ENCODE measurements around the gene LAPTM4A.

LAPTM4A gene

DNA sequence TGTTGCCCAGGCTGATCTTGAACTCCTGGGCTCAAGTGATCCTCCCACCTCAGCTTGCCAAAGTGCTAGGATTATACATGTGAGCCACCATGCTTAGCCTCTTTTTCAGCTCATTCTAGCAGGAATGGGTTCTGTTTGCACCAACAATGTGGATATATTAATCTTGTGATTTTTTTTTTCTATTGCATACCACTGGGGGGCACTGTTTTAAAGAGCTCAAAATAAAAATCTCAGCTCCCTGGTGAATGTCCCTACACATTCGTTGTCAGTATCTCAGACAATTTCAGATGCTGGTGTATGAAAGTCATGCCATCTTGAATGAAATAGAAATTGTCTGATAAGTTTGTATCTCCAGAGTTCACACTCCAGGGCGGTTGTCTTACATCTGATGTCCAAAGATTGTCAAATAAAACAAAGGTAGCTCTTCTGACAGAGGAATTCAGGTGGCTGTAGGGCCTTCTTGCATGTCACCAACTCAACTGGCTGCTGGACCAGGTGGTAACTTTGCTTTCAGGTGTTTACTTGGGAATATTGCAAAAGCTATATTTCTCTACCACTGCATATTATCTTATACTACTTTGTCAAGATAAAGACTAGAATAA lies 35.8 kb downstream of the LAPTM4A start:
- peak; percentile 23 for DNase-seq

DNA sequence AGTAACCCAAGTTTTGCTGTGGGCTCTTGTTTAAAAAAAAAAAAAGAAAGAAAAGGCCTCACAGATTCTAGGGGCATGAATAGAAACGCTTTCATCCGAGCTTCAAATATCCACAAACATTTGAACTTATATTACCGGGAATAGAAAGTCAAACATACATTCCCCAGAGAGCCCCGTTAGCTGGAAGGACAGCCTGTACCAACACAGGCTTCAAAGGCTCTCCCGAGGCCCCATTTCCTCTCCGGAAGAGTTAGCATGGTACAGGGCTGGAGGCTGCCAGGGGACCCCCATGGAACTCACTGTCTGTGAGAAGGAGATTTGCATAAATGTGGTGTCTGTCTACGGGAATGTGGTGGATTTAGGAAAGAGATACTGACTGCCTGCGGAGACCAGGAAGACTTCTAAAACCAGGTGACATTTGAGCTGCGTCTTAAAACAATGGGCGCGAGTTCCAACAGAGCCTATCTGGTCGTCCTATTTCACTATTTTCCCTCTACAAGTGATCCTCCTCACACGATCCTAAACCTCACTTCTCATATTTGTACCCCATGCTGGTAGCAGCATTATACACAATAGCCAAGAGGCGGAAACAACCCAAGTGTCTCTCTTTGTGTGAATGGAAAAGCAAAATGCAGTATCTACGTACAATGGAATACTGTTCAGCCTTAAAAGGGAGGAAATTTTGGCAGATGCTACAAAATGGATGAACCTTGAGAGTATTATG lies 38.1 kb downstream of the LAPTM4A start:
- DNase-seq: no peak

DNA sequence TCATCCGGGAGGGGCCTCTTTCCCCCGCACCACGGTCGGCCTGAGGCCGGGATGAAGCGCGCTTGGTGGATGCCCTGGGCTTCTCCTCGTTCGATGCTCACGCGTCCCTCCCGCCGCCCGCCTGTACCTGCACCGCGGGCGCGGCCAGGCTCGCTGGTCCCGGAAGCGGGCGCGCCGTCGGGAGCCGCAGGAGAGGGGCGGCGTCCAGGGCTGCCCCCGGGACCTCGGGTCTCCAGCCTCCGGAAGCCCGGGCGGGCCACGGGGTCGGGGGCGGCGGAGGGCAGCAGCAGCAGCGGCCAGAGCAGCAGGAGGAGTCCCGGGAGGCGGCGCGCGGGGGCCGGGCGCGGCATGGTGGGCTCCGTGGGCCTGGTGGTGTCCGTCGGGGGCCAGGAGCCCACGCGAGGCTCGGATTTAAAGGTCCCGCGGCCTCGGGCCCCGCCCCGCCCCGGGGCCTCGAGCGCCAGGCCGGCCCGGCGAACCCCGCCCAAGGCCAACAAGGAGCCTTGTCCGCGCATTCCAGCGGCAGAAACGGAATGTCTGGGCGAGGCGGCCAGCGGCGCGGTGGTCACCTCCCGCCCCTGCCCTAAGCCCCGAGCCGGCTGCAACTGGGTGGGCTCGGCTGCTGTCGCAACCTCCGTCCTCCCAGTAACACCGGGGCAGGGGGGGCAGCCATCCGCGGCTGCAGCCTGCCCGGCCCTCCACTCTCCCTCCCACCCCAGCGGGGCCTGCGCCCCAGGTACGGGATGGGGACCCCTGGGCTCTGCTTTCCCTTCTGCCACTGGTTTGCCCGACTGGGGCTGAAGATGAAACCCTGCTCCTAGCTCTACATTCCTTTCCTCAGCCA lies 38.9 kb downstream of the LAPTM4A start, which contains the start of gene MATN3:
MATN3 (minus strand) TSS at position 387 of the 844 bp plus-strand sequence; CDS start at position 350, 37 bp downstream.
- no peak for DNase-seq

DNA sequence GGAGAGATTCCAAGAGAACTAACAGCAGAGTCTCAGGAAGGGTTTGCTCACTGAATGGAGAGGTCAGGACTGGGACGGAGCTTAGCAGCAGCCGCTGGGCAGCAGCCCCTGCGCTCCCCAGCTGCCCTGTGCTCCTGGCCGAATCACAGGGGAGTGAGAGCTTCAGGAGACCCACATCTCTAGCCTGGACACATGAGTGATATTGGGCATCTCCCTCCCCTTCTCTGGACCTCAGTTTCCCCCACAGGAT lies 39.5 kb downstream of the LAPTM4A start:
- DNase-seq: no peak

DNA sequence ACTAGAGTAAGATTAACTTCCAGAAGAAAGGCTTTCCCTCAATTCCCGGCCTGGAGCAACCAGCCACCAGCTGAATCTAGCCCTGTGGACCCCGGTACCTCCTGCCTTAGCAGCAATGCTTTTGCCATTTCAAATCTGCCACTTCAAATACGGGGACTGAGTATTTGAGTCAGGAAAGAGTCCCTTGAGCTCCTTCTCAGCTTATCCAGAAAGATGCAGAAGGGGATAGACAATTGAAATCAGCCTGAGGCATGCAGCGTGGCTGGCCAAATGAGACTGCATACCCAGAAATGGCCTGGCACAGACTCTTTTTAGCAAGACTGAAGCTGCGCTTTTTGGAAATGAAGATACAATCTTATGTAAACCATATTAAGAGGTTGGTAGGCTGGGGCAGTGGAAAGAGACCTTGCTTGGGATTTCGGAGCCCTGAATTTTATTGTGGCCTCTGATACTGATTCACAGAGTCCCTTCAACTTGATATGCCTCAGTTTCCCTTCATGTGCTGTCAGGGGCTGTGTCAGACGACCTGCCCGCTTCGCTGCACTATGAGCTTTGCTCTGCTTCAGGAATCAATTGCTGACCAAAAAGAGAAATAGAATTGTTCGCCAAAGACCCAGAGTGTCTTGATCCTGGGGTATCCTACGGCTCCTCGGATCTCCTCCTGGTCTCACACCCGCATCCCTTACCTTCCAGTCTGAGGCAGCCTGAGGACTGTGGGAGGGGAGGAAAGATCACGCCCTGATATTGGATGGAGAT lies 40.0 kb downstream of the LAPTM4A start:
- DNase-seq: no peak

- no peak for DNase-seq
Observed at GRCh38 chr2:20008703-20009102, 42.7 kb downstream of the LAPTM4A start.

- no peak for DNase-seq
Observed at GRCh38 chr2:20005891-20006470, 45.4 kb downstream of the LAPTM4A start.

GRCh38 chr2:20005067-20005627 lies 46.3 kb downstream of the LAPTM4A start:
- no peak for DNase-seq

GRCh38 chr2:20001361-20001863 lies 50.0 kb downstream of the LAPTM4A start:
- DNase-seq: no peak

GRCh38 chr2:19993731-19994130 lies 57.7 kb downstream of the LAPTM4A start:
- no peak for DNase-seq

DNA sequence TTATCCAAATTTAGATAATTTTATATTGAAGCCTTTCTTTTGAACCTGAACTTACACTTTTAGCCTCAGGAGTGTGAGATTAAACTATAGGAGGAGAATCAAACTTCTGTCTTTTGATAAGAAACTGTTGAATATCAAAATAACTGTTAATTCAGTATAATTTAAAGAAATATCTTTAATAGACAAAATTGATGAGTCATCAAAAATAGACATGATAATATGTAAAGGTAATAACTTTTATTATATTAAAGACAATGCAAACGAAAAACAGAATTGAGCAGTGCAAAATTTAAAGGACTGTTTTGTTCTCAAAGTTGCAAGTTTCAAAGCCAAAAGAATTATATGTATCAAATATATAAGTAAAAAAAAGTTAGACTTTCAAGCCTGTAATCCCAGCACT lies 59.5 kb downstream of the LAPTM4A start:
- no peak for DNase-seq

DNA sequence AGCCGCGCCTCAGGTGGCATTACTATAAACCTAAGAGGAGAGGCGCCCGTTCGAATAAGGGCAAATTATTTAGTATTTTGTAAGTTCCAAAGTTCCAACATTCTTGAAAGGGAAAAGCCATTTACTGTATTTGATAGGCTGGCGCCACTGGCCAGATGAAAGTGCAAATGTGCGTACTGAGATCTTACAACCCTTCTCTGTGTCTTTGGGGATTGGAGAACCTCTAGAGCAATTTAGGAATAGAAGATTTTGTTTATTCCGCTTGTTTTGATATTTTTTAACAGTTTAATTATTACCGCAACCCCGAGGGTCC lies 61.1 kb downstream of the LAPTM4A start:
- no peak for DNase-seq

GRCh38 chr2:19989667-19990415 lies 61.6 kb downstream of the LAPTM4A start, which contains the start of gene WDR35:
TSS of gene WDR35 (minus strand) at chr2:19990105. CDS start at chr2:19990015, 90 bp downstream.
- peak; percentile 75 for DNase-seq

- DNase-seq: no peak
Observed at GRCh38 chr2:19989342-19989666, 62.1 kb downstream of the LAPTM4A start.

DNA sequence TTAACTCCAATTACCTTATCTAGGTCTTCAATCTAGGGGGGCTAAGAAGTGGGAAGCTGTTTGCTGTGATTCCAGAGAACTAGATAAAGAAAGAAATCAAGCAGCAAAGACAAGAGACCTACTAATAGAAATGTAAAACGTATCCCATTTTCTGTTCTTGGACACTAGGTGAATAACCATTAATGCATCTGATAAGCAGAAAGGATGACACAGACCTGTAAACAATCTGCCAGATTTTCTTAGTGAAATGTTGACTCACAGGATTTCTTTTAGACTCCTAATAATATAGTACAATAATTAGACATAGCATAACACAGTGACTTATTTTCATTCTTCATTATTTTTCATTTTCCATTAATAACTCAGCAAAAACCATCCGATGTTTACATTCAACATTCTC lies 62.8 kb downstream of the LAPTM4A start:
- DNase-seq: no peak

- DNase-seq: no peak
Observed at GRCh38 chr2:19987936-19988335, 63.5 kb downstream of the LAPTM4A start.
